ENCODE measurements around the gene SMIM29. TPM values are rescaled to one million over a fixed set of nuclear protein-coding genes. Genes with fewer than 3 reads are reported as not detected.

The SMIM29 gene
- total RNA-seq, 1 experiment from 2014 or later, result 5.4 TPM

DNA sequence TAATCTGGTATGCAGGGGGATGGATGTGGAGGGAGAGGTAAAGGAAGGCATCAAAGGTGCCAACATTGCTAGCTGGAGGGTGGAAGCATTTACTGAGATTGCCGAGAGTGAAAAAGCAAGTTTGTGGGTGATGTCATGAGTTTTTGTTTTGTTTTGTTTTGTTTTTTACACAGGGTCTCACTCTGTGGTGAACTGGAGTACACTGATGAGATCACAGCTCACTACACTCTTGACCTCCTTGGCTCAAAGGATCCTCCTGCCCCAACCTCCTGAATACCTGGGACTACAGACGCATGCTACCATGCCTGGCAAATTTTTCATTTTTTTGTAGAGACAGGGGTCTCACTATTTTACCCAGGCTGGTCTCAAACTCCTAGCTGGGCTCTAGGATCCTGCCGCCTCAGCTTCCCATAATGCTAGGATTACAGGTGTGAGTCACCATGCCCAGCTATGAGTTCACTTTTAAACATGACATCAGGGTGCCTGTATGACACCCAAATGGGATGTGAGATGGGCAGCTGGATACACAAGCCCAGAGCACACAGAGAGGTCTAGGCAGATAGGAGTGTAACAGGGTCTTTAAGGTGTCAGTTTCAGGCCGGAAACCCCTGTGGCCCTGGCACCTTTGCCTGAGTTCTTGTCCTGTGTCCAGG is 47.2 kb downstream of the SMIM29 start:
- Mint-ChIP-seq H3K9me3 (peaks cover 0 to 10% of the 10 kb centered on the region in 2 experiments; a peak in 2 of 5 replicates), H3K27ac (peak overlapping the region in 1 of 3 experiments; percentile 7; a peak in 1 of 7 replicates), H3K27me3 (ENCODE audit: low read depth) (peaks cover 2% of the 10 kb centered on the region), H3K4me1 (peaks cover 29 to 37% of the 10 kb centered on the region in 2 experiments), H3K4me3 (peak overlapping the region in 1 of 2 experiments; percentile 20; a peak in 1 of 5 replicates), H3K36me3 (ENCODE audit: insufficient read depth in 1 of 3, low read depth in 3 of 3) (peaks cover 0 to 7% (median 2%) of the 10 kb centered on the region in 3 experiments; a peak in 2 of 7 replicates)
- Histone ChIP-seq H3K14ac (ENCODE audit: insufficient read depth, low read length) (no peak overlapping the region), H2BK120ac (ENCODE audit: low read depth, low read length, poor library complexity, severe bottlenecking) (no peak overlapping the region), H2BK5ac (ENCODE audit: insufficient read length, low read length) (no peak overlapping the region), H3K9ac (ENCODE audit: extremely low read depth, insufficient read length, low read length) (no peak overlapping the region), H3K27ac (ENCODE audit: insufficient read length, low read depth, low read length) (no peak overlapping the region), H4K20me1 (ENCODE audit: control insufficient read depth, insufficient read depth, insufficient read length) (no peaks in the 10 kb centered on the region), H3K4me1 (ENCODE audit: insufficient read depth, low read length) (peaks cover 7% of the 10 kb centered on the region), H3K23me2 (ENCODE audit: insufficient read length, low read depth, low read length, poor library complexity, severe bottlenecking) (no peaks in the 10 kb centered on the region), H3K18ac (ENCODE audit: insufficient read length, low read depth, low read length) (no peak overlapping the region), H4K91ac (ENCODE audit: insufficient read length, low read depth, low read length) (no peak overlapping the region), H4K5ac (ENCODE audit: insufficient read length, low read depth, low read length) (no peak overlapping the region), H2BK20ac (ENCODE audit: low read depth, low read length, poor library complexity, severe bottlenecking) (no peak overlapping the region), H3K56ac (ENCODE audit: insufficient read length, low read depth, low read length) (no peak overlapping the region), H3K9me3 (ENCODE audit: control insufficient read depth, low read depth, low read length) (no peaks in the 10 kb centered on the region), H3K23ac (ENCODE audit: insufficient read length, low read depth, low read length) (no peak overlapping the region), H2AK5ac (ENCODE audit: insufficient read length, low read length) (no peak overlapping the region), H3T11ph (ENCODE audit: low read length) (no peak overlapping the region), H3K4ac (ENCODE audit: low read depth, low read length) (no peak overlapping the region), H3K27me3 (ENCODE audit: insufficient read depth, low read length) (no peaks in the 10 kb centered on the region), H2BK15ac (ENCODE audit: low read depth, low read length) (no peak overlapping the region), H3K4me2 (ENCODE audit: insufficient read depth, insufficient read length, low read length) (no peak overlapping the region), H2BK12ac (ENCODE audit: insufficient read length, low read depth, low read length) (no peak overlapping the region), H3K79me2 (ENCODE audit: insufficient read depth, low read length) (no peaks in the 10 kb centered on the region), H2AFZ (ENCODE audit: low read length) (no peak overlapping the region), H3K79me1 (ENCODE audit: insufficient read depth, low read depth, low read length, poor library complexity, severe bottlenecking) (no peaks in the 10 kb centered on the region), H4K8ac (replicated peaks; ENCODE audit: insufficient read length, low read depth, low read length) (no peak overlapping the region)
- DNase-seq, result no peak
- whole genome bisulfite sequencing (ENCODE audit: extremely low coverage, insufficient read length, low lambda C conversion rate), result no CpG with 5 or more reads among the region's 4 CpGs
- TF ChIP-seq, protein P1, sequence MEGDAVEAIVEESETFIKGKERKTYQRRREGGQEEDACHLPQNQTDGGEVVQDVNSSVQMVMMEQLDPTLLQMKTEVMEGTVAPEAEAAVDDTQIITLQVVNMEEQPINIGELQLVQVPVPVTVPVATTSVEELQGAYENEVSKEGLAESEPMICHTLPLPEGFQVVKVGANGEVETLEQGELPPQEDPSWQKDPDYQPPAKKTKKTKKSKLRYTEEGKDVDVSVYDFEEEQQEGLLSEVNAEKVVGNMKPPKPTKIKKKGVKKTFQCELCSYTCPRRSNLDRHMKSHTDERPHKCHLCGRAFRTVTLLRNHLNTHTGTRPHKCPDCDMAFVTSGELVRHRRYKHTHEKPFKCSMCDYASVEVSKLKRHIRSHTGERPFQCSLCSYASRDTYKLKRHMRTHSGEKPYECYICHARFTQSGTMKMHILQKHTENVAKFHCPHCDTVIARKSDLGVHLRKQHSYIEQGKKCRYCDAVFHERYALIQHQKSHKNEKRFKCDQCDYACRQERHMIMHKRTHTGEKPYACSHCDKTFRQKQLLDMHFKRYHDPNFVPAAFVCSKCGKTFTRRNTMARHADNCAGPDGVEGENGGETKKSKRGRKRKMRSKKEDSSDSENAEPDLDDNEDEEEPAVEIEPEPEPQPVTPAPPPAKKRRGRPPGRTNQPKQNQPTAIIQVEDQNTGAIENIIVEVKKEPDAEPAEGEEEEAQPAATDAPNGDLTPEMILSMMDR (conservative IDR thresholded peaks at IDR 0.05), result no peak
